Vagina (tissue), 2 donors: ENCODE results near the gene MTUS2. TPM values are rescaled to one million over a fixed set of nuclear protein-coding genes. Genes with fewer than 3 reads are reported as not detected.

ENCODE experiments used
- DNase-seq, 2 donors: peaks; one replicate each; pipeline ENCODE4 v3.0.0-alpha.2; 2017; ENCODE audit errors: extremely low spot score in 2 of 2
- H3K27ac ChIP-seq: fragments of 200-600 bp; sonication (generic); one replicate; pipeline ENCODE4 v1.5.1; 2019
- H3K27me3 ChIP-seq: fragments of 200-600 bp; sonication (generic); one replicate; pipeline ENCODE4 v1.5.1; 2019
- H3K36me3 ChIP-seq, 2 donors: fragments of 200-600 bp; sonication (generic); one replicate each; pipeline ENCODE4 v1.5.1; 2017 to 2019
- H3K4me1 ChIP-seq: fragments of 200-600 bp; sonication (generic); one replicate; pipeline ENCODE4 v1.5.1; 2019
- H3K4me3 ChIP-seq, 2 donors: fragments of 200-600 bp; sonication (generic); 1 replicate in 1 of 2; 2 replicates in 1 of 2; pipeline ENCODE4 v1.5.1; 2016 to 2019
- H3K9me3 ChIP-seq: fragments of 200-600 bp; sonication (generic); one replicate; pipeline ENCODE4 v1.5.1; 2019
- CTCF ChIP-seq, 3 experiments: fragments of 450-650 bp in 2 of 3; fragments of 200-600 bp in 1 of 3; sonication (generic) in 1 of 3; IDR thresholded peaks; one replicate each; pipeline ENCODE4 v1.5.1; 2017 to 2019; ENCODE audit warnings: antibody characterized with exemption in 3 of 3, mild to moderate bottlenecking in 2 of 3, moderate library complexity in 2 of 3
- POLR2A ChIP-seq, 2 donors: fragments of 450-650 bp; IDR thresholded peaks; one replicate each; pipeline ENCODE4 v1.6.1; 2017; ENCODE audit warnings: antibody characterized with exemption in 2 of 2, mild to moderate bottlenecking in 2 of 2, moderate library complexity in 2 of 2
- POLR2AphosphoS5 ChIP-seq, 2 donors: sonication (generic); formaldehyde crosslinking; IDR thresholded peaks; one replicate each; pipeline ENCODE4 v1.9.0; 2017; ENCODE audit warnings: antibody characterized with exemption in 2 of 2, mild to moderate bottlenecking in 2 of 2, low read depth in 1 of 2; ENCODE audit not compliant: insufficient read depth in 1 of 2
- intact Hi-C: fragments of 100-400 bp; cut with DNase I; formaldehyde crosslinking; loops from one replicate; pipeline ENCODE4 v1.15.1; 2023
- total RNA-seq: library from RNA; depleted of rRNA; stranded (reverse); fragments of >200 nt; gene quantifications from one replicate; pipeline ENCODE4 v1.2.3, GENCODE V29; 2016

MTUS2 gene
- total RNA-seq, 1 donor from 2014 or later: 0.74 TPM

- no peaks in the 10 kb centered on the region for H3K4me1 ChIP-seq
- intact Hi-C loops: no loop called here
- H3K9me3 ChIP-seq: no peaks in the 10 kb centered on the region
- TF ChIP-seq CTCF (IDR thresholded peaks at IDR 0.05): no peak
- TF ChIP-seq POLR2AphosphoS5 (IDR thresholded peaks at IDR 0.05; ENCODE audit: insufficient read depth in 1 of 2, low read depth in 1 of 2): no peak
- TF ChIP-seq POLR2A (IDR thresholded peaks at IDR 0.05): no peak
- no peak overlapping the region for H3K27ac ChIP-seq
- H3K36me3 ChIP-seq: no peaks in the 10 kb centered on the region
- no peak for DNase-seq
- no peaks in the 10 kb centered on the region for H3K27me3 ChIP-seq
- no peak overlapping the region for H3K4me3 ChIP-seq
Observed at GRCh38 chr13:29484796-29485195, 664.7 kb downstream of the MTUS2 start.

GRCh38 chr13:29486551-29486950, 666.4 kb downstream of the MTUS2 start:
- TF ChIP-seq POLR2A (IDR thresholded peaks at IDR 0.05): no peak
- TF ChIP-seq CTCF (IDR thresholded peaks at IDR 0.05): no peak
- TF ChIP-seq POLR2AphosphoS5 (IDR thresholded peaks at IDR 0.05; ENCODE audit: insufficient read depth in 1 of 2, low read depth in 1 of 2): no peak
- H3K9me3 ChIP-seq: no peaks in the 10 kb centered on the region
- H3K4me1 ChIP-seq: no peaks in the 10 kb centered on the region
- H3K27me3 ChIP-seq: no peaks in the 10 kb centered on the region
- DNase-seq: no peak
- no peak overlapping the region for H3K27ac ChIP-seq
- H3K36me3 ChIP-seq: no peaks in the 10 kb centered on the region
- no peak overlapping the region for H3K4me3 ChIP-seq
- intact Hi-C loops: no loop called here

DNA sequence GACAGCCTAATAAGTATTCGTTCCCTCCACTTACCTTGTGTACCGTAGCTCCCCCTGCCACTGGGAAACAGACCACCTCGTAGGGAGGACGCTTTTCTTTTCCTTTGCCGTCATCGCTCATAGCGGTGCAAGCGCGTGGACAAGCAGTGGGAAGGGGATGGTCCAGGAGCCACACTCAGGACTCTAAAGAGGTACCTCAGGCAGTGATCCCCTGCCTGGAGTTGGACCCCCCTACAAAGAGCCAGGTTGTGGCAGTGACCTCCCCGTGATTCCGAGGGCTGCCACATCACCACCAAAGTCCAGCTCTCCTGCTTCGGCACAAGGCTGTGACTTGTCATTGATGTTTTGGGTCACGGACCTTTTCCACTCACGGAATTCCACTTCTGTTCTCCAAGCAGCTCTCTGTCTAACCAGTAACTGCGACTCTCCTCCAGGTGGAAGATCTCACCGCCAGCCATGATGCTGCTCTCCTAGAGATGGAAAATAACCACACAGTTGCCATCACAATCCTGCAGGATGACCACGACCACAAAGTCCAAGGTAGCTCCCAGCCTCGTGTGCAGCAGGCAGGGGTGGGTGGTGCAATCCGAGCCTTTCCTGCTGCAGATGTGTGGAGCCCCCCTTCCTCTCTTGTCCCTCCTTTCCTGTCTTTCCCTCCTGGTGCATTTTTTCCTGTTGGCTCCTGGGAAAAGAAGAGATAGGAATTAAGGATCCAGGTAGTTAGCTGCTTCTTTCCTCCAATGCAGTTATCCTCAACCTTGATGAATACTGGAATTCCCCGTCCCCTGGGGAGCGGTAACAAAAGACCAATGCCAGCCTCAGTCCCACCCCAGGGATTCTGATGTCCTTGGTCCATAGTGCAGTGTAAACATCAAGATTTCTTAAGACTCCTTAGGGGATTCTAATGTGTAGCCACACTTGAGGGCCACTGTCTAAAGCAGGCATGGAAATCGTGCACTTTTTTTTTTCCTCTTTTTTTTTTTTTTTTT, 667.6 kb downstream of the MTUS2 start:
- no peaks in the 10 kb centered on the region for H3K4me1 ChIP-seq
- no peaks in the 10 kb centered on the region for H3K9me3 ChIP-seq
- no peak for TF ChIP-seq CTCF (IDR thresholded peaks at IDR 0.05)
- no peak for TF ChIP-seq POLR2AphosphoS5 (IDR thresholded peaks at IDR 0.05; ENCODE audit: insufficient read depth in 1 of 2, low read depth in 1 of 2)
- no peak for TF ChIP-seq POLR2A (IDR thresholded peaks at IDR 0.05)
- H3K4me3 ChIP-seq: no peak overlapping the region
- no peaks in the 10 kb centered on the region for H3K27me3 ChIP-seq
- no peak for DNase-seq
- intact Hi-C loops: no loop called here
- no peaks in the 10 kb centered on the region for H3K36me3 ChIP-seq
- H3K27ac ChIP-seq: no peak overlapping the region

DNA sequence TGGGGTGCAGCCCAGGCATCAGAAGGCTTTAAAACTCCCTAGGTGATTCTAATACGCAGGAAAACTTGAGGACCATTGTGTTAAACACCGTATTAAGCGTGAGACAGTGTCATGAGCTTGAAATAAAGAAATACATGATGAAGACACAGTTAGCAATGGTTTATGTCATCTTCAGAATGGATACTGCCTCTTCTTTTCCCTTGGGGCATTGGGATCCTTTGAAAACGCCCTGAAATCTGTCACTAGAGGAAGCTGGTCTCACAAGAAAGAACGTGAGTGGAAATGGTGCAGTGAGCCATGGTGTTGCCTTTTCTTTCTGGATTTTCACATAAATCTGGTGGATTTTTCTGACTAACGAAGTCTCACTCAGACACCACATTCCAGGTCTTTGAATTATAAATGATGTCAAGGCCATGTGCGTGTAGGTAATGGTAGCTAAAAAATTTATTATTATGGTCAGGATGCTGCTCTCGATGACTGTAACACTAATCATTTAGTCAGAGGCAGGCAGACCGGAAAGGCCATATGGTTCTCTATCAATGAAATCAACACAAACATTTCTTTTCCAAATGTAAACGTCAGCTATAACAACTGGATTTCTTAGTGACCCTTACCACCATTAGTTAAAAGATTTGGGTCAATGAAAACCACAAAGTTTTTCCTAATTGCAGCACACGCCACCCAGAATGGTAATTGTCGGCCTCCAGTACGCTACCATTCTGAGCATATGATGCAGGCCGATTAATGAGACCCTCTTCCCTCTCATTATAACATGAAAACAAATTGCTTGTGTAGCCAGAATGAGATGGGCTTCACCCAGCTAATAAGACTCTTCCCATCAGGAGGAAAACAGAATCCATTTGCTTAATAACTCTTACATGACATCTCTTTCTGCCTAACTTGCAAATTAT, 669.8 kb downstream of the MTUS2 start:
- Histone ChIP-seq H3K27me3 (no peaks in the 10 kb centered on the region), H3K4me1 (no peaks in the 10 kb centered on the region), H3K4me3 (no peak overlapping the region), H3K9me3 (no peaks in the 10 kb centered on the region), H3K27ac (no peak overlapping the region), H3K36me3 (no peaks in the 10 kb centered on the region)
- intact Hi-C loops: no loop called here
- no peak for DNase-seq
- no peak for TF ChIP-seq POLR2AphosphoS5 (IDR thresholded peaks at IDR 0.05; ENCODE audit: insufficient read depth in 1 of 2, low read depth in 1 of 2)
- TF ChIP-seq CTCF (IDR thresholded peaks at IDR 0.05): no peak
- TF ChIP-seq POLR2A (IDR thresholded peaks at IDR 0.05): no peak
